ENCODE results near the gene CYP4F3. TPM values are rescaled to one million over a fixed set of nuclear protein-coding genes. Genes with fewer than 3 reads are reported as not detected.

The CYP4F3 gene
- total and polyA plus RNA-seq, 2 of the 13 experiments (the other 11 are each of a cell fraction or from before 2014, with no cell fraction given): 17.8 to 22.8 TPM

DNA sequence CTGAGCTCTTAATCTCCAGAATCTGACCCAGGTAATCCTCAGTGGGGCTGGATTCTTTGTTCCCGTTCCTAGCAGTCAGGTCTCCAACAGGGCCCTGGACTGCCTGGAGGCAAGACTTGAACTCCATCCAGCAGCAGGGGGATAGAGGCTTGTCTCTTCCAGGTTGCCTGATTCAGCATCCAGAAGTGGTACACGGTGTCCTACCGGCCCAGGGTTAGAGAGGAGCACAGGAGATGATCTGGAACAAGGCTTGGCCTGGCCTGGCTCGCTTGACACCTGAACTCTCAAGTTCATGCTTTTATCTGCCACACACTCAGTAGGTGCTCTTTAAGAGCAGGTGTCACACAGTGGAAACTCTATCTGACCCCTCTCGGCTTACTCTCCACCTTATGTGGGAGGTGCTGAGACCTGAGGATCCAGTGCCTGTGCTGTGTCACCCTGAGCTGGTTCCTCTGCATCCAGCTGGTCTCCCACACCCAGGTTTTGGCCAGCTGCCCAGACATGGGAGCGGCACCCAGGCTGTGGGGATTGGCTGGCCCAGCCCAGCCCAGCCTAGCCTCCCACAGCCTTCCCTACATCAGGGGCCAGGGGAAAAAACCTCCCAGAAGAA is at the start of gene CYP4F3 (continued):
- TF ChIP-seq, protein P1, sequence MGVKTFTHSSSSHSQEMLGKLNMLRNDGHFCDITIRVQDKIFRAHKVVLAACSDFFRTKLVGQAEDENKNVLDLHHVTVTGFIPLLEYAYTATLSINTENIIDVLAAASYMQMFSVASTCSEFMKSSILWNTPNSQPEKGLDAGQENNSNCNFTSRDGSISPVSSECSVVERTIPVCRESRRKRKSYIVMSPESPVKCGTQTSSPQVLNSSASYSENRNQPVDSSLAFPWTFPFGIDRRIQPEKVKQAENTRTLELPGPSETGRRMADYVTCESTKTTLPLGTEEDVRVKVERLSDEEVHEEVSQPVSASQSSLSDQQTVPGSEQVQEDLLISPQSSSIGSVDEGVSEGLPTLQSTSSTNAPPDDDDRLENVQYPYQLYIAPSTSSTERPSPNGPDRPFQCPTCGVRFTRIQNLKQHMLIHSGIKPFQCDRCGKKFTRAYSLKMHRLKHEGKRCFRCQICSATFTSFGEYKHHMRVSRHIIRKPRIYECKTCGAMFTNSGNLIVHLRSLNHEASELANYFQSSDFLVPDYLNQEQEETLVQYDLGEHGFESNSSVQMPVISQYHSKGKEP (CRISPR knock-in tag; IDR thresholded peaks at IDR 0.05): no peak
- TF ChIP-seq, protein P2, sequence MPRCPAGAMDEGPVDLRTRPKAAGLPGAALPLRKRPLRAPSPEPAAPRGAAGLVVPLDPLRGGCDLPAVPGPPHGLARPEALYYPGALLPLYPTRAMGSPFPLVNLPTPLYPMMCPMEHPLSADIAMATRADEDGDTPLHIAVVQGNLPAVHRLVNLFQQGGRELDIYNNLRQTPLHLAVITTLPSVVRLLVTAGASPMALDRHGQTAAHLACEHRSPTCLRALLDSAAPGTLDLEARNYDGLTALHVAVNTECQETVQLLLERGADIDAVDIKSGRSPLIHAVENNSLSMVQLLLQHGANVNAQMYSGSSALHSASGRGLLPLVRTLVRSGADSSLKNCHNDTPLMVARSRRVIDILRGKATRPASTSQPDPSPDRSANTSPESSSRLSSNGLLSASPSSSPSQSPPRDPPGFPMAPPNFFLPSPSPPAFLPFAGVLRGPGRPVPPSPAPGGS (CRISPR knock-in tag; IDR thresholded peaks at IDR 0.05): no peak
- TF ChIP-seq KDM4B (CRISPR knock-in tag; IDR thresholded peaks at IDR 0.05) (0 out of 2 replicates have a peak, but pooled peaks have one; percentile 7), KLF6 (CRISPR knock-in tag; IDR thresholded peaks at IDR 0.05) (no peak), KAT7 (CRISPR knock-in tag; IDR thresholded peaks at IDR 0.05; ENCODE audit: borderline replicate concordance) (no peak), ZNF766 (CRISPR knock-in tag; IDR thresholded peaks at IDR 0.05; ENCODE audit: borderline replicate concordance) (no peak), ZNF20 (CRISPR knock-in tag; IDR thresholded peaks at IDR 0.05) (no peak), SNAI1 (CRISPR knock-in tag; IDR thresholded peaks at IDR 0.05; ENCODE audit: borderline replicate concordance) (no peak), ZNF556 (CRISPR knock-in tag; IDR thresholded peaks at IDR 0.05; ENCODE audit: borderline replicate concordance) (no peak)
- TF ChIP-seq, protein P3, sequence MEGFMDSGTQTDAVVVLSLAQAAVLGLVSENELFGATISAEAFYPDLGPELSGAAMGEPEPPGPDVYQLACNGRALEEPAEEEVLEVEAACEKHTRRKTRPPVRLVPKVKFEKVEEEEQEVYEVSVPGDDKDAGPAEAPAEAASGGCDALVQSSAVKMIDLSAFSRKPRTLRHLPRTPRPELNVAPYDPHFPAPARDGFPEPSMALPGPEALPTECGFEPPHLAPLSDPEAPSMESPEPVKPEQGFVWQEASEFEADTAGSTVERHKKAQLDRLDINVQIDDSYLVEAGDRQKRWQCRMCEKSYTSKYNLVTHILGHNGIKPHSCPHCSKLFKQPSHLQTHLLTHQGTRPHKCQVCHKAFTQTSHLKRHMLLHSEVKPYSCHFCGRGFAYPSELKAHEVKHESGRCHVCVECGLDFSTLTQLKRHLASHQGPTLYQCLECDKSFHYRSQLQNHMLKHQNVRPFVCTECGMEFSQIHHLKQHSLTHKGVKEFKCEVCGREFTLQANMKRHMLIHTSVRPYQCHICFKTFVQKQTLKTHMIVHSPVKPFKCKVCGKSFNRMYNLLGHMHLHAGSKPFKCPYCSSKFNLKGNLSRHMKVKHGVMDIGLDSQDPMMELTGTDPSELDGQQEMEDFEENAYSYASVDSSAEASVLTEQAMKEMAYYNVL (CRISPR knock-in tag; IDR thresholded peaks at IDR 0.05; ENCODE audit: borderline replicate concordance): no peak
- TF ChIP-seq, protein P4, sequence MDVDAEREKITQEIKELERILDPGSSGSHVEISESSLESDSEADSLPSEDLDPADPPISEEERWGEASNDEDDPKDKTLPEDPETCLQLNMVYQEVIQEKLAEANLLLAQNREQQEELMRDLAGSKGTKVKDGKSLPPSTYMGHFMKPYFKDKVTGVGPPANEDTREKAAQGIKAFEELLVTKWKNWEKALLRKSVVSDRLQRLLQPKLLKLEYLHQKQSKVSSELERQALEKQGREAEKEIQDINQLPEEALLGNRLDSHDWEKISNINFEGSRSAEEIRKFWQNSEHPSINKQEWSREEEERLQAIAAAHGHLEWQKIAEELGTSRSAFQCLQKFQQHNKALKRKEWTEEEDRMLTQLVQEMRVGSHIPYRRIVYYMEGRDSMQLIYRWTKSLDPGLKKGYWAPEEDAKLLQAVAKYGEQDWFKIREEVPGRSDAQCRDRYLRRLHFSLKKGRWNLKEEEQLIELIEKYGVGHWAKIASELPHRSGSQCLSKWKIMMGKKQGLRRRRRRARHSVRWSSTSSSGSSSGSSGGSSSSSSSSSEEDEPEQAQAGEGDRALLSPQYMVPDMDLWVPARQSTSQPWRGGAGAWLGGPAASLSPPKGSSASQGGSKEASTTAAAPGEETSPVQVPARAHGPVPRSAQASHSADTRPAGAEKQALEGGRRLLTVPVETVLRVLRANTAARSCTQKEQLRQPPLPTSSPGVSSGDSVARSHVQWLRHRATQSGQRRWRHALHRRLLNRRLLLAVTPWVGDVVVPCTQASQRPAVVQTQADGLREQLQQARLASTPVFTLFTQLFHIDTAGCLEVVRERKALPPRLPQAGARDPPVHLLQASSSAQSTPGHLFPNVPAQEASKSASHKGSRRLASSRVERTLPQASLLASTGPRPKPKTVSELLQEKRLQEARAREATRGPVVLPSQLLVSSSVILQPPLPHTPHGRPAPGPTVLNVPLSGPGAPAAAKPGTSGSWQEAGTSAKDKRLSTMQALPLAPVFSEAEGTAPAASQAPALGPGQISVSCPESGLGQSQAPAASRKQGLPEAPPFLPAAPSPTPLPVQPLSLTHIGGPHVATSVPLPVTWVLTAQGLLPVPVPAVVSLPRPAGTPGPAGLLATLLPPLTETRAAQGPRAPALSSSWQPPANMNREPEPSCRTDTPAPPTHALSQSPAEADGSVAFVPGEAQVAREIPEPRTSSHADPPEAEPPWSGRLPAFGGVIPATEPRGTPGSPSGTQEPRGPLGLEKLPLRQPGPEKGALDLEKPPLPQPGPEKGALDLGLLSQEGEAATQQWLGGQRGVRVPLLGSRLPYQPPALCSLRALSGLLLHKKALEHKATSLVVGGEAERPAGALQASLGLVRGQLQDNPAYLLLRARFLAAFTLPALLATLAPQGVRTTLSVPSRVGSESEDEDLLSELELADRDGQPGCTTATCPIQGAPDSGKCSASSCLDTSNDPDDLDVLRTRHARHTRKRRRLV (CRISPR knock-in tag; IDR thresholded peaks at IDR 0.05): 0 out of 2 replicates have a peak, but pooled peaks have one; percentile 23
- TF ChIP-seq, protein P5, sequence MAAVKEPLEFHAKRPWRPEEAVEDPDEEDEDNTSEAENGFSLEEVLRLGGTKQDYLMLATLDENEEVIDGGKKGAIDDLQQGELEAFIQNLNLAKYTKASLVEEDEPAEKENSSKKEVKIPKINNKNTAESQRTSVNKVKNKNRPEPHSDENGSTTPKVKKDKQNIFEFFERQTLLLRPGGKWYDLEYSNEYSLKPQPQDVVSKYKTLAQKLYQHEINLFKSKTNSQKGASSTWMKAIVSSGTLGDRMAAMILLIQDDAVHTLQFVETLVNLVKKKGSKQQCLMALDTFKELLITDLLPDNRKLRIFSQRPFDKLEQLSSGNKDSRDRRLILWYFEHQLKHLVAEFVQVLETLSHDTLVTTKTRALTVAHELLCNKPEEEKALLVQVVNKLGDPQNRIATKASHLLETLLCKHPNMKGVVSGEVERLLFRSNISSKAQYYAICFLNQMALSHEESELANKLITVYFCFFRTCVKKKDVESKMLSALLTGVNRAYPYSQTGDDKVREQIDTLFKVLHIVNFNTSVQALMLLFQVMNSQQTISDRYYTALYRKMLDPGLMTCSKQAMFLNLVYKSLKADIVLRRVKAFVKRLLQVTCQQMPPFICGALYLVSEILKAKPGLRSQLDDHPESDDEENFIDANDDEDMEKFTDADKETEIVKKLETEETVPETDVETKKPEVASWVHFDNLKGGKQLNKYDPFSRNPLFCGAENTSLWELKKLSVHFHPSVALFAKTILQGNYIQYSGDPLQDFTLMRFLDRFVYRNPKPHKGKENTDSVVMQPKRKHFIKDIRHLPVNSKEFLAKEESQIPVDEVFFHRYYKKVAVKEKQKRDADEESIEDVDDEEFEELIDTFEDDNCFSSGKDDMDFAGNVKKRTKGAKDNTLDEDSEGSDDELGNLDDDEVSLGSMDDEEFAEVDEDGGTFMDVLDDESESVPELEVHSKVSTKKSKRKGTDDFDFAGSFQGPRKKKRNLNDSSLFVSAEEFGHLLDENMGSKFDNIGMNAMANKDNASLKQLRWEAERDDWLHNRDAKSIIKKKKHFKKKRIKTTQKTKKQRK (IDR thresholded peaks at IDR 0.05; ENCODE audit: low read length): no peak

All from HepG2 (cell line).